Measurements from ENCODE around the gene NINL. TPM values are rescaled to one million over a fixed set of nuclear protein-coding genes. Genes with fewer than 3 reads are reported as not detected.
"Not testable (repeated sequence)": the region's sequence is repeated elsewhere in the genome, so short reads cannot be mapped to it uniquely, and the experiment has no call there.

The NINL gene
- 1 to 10 TPM; 5.0 to 5.2 TPM for total RNA-seq
- long read RNA-seq, partial matches to known transcripts = 5 of 8 reads
- long read RNA-seq, other reads (novel, unspliced or antisense) = 3 of 8 reads

DNA sequence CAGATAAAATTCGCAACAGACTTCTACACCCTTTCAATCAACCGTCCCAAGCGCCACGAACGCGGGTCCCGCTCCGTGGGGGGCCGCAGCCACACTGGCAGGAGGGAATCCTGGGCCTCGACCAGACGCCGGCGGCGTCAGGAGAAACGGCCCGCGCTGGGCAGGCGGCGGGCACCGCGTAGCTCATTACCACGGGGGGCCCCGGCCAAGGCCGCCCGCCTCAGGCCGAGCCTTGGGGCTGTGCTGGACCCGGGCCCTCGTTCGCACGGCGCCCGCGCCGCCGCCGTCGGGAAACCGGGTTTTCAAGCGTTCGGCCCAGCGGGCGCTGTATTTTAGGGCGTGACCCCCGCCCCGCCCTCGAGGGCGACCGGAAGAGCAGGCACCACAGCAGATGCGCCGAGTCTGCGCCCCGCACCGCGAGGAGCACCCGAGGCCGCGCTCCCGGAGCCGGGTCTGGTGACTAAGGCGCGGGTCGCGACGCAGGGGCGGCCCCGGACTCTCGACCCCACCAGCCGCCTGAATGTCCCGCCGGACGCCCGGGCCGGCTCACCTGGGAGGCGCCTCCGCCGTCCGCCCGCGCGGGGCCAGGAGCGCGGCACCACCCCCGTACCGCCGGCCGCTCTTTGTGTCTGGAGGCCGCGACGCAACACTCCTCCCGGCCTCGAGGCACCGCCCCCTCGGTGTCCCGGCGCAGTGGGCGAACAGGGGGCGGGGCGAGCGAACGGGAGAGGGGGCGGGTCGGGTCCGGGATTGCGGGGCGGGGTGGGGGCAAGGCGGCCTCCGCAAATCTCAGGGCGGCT is at the start of gene NINL:
NINL (minus strand) TSS at position 627 of the 800 bp plus-strand sequence. CDS start 58,944 bp downstream, outside the sequence.
- DNase-seq = peak; percentile 55 to 65
- intact Hi-C loops (cut with DNase I, micrococcal nuclease) = no loop called here

DNA sequence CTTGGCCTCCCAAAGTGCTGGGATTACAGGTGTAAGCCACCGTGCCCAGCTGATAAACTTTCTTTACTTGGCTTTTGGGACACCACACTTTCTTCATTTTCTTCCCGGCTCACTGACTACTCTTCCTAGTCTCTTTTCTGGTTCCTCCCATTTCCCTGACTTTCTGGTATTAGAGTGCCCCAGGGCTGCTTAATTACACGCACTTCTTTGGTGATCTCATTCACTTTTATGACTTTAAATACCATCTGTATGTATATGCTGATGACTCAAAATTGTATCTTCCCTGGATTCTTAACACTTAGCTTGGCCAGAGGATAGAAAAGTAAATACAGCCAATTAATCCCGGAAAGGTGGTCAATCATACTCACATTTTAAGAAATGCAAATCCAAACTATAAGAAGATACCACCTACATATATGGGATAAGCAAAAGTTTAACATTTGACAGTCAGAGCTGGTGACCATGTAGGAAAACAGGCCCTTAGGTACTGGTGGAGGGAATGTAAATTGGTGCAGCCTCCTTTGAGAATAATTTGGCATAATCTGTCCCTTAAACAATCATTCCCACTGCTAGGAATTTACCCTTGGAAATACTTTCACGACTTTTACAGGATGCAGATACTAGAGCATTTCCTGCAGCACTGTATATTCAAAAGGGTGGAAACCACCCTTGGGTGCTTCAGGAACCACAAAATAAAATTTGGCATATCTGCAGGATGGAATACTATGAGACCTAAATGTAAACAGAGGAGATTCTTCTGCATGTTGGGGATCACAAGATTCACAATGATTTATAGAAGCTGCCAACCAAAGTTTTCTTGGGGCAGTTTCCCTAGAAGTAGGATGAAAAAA is 47.8 kb upstream of the NINL start:
- intact Hi-C loops (cut with DNase I, micrococcal nuclease) = no loop called here
- DNase-seq = no peak
- ATAC-seq = no peak

More for the DNA sequence above, at the start of gene NINL:
- ATAC-seq = peak; percentile 92

DNA sequence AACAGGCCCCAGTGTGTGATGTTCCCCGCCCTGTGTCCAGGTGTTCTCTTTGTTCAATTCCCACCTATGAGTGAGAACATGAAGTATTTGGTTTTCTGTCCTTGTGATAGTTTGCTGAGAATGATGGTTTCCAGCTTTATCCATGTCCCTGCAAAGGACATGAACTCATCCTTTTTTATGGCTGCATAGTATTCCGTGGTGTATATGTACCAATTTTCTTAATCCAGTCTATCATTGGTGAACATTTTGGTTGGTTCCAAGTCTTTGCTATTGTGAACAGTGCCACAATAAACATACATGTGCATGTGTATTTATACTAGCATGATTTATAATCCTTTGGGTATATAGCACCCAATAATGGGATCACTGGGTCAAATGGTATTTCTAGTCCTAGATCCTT is 45.3 kb upstream of the NINL start:
- intact Hi-C loops (cut with DNase I, micrococcal nuclease); DNase-seq; ATAC-seq: not testable (repeated sequence)

DNA sequence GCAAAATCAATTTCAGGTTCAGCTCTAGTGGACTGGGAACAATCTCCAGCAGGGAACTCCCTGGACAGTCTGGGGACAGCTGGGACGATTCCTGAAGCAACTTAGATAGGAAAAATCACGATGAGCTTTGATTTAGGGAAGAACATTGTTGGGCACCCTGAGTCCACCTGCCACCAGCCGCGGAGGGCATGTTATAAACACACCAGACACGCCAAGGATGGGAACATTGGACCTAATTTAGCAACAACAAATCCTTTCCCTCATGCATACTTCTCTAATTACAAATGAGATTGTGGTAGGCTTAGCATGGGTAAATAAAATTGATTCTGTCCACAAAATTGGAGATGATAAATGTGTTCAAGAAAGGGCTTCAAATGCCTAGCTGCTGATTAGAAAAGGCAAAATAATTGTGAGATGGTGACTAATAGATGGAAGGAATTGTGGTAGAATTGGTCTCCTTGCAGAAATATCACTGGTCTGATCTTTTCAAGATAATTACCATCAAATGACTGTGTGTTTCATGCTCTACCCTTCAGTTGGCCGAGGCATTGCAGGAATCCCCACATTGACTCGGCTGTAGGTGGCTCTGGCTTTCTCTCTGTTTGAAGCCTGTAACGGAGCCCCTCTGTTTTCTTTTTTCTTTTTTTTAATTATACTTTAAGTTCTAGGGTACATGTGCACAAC is 44.6 kb upstream of the NINL start:
- ATAC-seq (no peak), DNase-seq (no peak)
- intact Hi-C loops (cut with DNase I, micrococcal nuclease) = loop anchor here in 1 of 2 donors (10.0 kb wide), 1 partner anchor 65 kb away; the partner anchor contains the start of gene ZNF337

DNA sequence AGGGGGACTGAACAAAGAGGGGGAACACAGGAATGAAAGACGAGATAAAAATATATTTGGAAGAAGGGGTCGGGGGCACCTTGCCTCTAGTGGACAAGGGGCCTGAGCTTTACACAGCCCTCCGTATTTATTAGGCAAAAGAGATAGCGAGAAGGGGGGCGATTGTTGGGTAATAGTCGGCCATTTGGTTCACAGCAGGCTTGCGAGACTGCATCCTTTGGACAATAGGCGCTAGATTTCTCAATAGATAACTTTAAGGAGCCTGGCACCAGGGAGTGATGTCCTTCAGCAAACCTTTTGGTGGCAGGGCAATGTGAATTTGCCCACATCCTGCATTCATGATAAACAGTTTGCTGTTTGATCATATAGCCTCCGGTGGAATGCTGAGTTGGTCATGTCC is 41.4 kb upstream of the NINL start:
- intact Hi-C loops (cut with DNase I, micrococcal nuclease) = loop anchor here in 1 of 2 donors (10.0 kb wide), 1 partner anchor 68 kb away; the partner anchor contains the start of gene ZNF337

DNA sequence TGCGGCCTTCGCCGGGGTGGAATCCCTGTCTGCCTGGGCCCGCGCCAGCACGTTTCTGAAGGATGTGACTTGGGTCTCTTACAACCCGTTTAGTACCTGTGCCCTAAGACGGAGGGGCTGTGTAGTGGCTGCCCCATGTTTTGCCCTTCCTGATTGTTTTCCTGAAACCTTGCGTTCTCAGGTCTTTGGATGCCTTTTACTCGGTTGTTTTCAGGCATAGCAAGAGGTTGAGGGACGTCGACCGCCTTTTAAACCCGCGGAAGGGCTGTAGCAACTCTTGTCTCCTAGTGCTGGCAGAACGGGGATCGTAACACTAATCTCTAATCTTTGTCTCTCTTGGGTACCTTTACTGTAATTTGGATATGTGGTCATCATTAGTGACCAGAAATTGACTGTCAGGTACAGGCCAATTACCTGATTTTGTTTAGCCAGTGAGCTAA is 39.2 kb upstream of the NINL start:
- DNase-seq (no peak), ATAC-seq (no peak)
- intact Hi-C loops (cut with DNase I, micrococcal nuclease) = loop anchor here in 1 of 2 donors (10.0 kb wide), 1 partner anchor 70 kb away; the partner anchor contains the start of gene ZNF337

More for the DNA sequence above, 41.4 kb upstream of the NINL start:
- DNase-seq (no peak), ATAC-seq (no peak)

DNA sequence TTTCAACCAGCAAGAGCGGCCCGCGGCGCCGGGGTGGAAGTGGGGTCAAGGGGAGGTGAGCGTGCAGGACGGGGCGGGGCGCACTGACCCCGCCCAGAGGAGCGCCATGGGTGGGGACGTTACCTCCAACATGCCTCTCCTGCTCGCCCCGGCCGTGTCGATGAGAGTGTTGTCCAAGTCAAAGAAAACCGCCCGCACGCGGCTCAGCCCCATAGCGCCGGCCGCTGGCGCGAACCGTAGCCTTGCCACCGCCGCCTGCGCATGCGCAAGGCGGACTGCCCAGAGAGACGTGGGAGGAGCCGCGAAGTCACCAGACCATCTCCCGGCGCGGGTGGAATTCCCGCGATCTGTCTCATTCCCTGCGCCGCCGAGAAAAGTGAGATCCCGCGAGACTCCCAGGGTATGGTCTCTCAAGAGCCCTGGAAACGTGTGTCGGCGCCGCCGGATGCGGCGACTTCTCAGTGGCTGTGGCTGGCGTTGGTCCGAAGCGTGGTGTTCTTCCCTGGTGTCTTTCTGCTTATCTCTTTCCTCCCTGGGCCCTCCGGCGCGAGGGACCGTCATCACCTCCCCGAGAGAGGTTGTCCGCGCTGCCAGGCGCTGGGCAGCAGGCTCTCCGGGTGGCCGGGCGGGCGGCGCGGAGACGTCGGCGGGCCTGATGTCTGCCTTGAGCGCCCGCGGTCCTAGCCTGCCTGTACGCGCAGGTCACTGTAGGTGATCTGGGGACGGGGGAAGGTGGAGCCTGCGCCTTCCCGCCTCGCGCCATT is 38.6 kb upstream of the NINL start, which contains the start of gene NANP:
NANP (minus strand) TSS at position 279 of the 764 bp plus-strand sequence; CDS start at position 213, 66 bp downstream.
- peak; percentile 89 for ATAC-seq
- intact Hi-C loops (cut with DNase I, micrococcal nuclease) = loop anchor here in 1 of 2 donors (10.0 kb wide), 1 partner anchor 71 kb away; the partner anchor contains the start of gene ZNF337
- peak; percentile 96 to 97 for DNase-seq

DNA sequence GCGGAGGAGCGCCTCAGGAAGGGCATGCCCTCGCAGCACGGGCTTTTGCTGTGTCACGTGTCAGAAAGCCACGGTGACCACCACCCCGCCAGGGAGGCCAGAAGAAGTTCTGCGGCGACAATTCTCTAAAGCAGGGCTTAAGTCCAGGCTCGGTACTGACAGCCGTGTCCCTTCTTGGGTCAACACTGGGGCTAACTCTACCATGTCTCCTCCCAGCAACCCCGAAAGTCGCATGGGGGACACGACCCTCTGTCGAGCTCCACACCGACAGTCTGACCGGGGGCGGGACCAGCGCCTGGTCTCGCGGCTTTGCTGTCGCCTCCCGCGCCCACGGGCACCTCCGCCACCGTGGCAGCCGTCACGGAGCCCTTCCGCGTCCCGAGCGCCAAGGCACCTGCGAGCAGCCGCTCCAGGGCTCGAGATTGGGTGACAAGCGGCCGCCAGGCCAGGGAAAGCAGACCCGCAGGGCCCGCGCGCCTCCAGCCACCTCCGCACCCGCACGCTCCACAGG is 37.9 kb upstream of the NINL start:
- ATAC-seq (peak; percentile 43), DNase-seq (peak; percentile 50 to 63)
- intact Hi-C loops (cut with DNase I, micrococcal nuclease) = loop anchor here in 1 of 2 donors (10.0 kb wide), 1 partner anchor 72 kb away; the partner anchor contains the start of gene ZNF337

DNA sequence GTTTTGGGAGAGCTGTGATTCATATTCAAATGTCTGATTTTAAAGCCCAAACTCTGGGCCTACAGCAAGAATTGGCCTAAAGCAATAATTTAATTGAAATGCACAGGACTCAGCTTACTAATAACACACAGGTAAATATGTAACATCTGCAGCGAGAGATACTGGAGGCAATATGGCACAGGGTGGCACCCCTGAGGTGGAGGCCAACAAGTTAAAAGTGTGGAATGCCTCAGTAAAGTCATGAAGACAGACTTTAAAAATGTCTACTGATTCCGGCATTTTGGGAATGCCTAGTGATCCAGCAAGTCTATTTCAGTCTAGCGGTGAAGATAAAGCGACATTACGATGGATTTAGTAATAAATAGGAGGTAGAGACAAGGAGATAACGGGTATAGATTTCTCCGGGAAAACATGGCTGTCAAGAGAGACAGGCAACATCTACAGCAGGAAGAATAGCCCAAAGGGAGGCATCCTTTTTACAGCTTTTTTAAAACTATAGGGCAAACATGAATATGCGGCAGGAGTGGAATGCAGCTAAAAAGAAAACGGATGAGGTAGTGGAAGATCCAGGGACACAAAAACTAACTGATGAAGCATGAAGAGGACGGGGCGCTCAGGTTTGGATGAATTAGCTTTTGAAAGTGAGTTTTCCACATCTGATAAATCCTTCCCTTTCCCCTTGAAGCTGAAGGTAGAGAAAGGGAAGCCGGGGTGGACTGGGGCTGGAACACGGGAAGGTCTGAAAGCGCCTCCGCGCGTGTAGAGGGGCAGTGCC is 37.3 kb upstream of the NINL start:
- intact Hi-C loops (cut with DNase I, micrococcal nuclease) = loop anchor here in 1 of 2 donors (10.0 kb wide), 1 partner anchor 72 kb away; the partner anchor contains the start of gene ZNF337
- DNase-seq (no peak), ATAC-seq (no peak)

DNA sequence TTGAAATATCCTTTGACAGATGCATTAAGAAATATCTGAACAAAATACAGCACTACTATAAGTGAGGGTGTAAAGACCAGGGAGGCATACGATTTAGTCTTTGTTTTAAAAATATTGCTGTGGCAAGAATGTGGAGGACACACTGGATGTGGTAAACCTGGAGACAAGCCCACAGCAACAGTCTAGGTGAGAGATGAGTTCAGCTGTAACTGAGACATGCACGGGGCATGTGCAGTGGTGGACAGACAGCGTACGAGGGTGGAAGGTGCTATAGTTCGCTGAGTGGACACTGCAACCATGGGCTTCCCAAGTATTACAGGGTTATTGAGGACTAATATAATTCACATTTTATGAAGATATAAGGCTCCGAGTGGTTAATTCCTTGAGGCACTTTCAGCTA is 36.7 kb upstream of the NINL start:
- ATAC-seq (no peak), DNase-seq (no peak)
- intact Hi-C loops (cut with DNase I, micrococcal nuclease) = loop anchor here in 1 of 2 donors (10.0 kb wide), 1 partner anchor 73 kb away; the partner anchor contains the start of gene ZNF337

DNA sequence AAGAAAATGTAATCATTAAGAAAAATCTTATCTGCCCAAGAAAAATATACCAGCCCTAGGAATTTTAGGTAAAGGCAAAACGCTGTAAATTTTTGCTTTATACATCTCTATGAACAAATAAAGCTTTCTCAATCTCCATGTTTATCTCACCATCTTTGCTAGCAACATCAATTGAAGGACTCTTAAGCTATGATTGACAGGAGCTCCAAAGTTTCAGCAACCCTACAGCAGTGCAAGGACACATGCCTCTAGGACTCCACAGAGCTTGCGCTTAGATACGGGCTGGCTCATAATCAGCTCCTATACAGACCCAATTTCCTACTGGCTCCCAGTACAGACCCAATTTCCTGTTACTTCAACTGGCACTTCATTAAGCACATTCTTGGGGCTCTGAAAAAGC is 34.2 kb upstream of the NINL start:
- ATAC-seq (no peak), DNase-seq (no peak)
- intact Hi-C loops (cut with DNase I, micrococcal nuclease) = no loop called here

DNA sequence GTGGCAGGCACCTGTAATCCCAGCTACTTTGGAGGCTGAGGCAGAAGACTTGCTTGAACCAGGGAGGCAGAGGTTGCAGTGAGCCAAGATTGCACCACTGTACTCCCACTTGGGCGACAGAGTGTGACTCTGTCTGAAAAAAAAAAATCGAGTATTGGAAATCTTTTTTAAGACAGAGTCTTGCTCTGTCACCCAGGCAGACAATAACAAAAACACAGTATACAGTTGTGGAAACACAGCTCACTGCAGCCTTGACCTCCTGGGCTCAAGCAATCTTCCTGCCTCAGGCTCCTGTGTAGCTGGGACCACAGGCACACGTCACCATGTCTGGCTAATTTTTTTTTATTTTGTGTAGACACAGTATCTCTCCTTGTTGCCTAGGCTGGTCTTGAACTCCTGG is 23.4 kb upstream of the NINL start:
- ATAC-seq (no peak), DNase-seq (no peak)
- intact Hi-C loops (cut with DNase I, micrococcal nuclease) = no loop called here

DNA sequence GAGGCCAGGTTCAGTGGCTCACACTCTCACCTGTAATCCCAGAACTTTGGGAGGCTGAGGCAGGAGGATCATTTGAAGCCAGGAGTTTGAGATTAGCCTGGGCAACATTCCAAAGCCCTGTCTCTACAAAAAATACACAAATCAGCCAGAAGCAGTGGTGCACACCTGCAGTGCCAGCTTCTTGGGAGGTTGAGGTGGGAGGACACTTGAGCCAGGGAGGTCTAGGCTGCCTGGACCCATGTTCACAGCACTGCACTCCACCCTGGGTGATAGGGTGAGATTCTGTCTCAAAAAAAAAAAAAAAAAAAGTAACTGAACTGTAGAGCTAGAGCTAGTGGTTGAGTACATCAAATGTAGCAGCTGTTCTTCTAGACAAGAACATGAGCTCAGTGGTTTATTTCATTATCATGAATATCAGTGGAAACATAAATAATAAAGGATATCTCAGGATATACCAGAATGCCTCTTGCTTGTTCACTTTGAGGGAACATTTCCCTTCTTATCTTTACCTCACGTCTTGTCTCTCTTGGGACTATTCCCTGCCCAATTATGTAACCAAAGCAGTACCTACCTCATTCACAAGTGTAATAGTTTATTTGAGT is 20.9 kb upstream of the NINL start:
- ATAC-seq (no peak), DNase-seq (no peak)
- intact Hi-C loops (cut with DNase I, micrococcal nuclease) = no loop called here

DNA sequence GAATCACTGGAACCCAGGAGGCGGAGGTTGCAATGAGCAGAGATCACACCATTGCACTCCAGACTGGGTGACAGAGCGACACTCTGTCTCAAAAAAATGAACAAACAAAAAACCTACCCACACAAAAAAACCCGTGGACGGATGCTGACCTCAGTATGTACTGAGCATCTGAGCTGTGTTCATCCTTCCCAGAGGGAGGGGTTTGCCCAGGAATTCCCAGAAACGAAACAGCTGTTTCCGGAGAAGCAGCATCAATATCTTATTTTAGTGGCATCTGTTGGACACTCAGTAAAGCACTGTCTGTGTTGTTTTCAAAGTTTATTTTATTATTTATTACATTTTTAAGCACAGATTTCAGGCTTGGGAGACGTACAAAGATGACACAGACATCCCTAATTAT is 19.8 kb upstream of the NINL start:
- ATAC-seq = no peak
- DNase-seq = no peak
- intact Hi-C loops (cut with DNase I, micrococcal nuclease) = no loop called here

DNA sequence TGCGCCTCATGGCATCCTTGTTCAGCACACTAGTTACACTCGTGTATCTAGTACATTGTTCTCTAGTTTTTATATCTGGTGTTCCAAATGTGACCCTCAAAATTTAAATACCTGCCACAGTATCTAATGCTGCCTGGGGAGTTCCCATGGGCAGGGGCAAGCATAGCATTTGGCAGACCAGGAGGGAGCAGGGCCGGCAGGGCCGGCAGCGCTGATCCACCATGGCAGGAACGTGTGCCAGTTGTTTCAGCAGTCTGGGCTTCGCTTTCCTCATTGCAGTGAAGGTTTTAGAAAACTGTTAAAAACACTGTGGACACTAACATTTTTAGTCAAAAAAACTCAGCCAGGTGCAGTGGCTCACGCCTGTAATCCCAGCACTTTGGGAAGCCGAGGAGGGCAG is 19.3 kb upstream of the NINL start:
- ATAC-seq = no peak
- no peak for DNase-seq
- intact Hi-C loops (cut with DNase I, micrococcal nuclease) = no loop called here

DNA sequence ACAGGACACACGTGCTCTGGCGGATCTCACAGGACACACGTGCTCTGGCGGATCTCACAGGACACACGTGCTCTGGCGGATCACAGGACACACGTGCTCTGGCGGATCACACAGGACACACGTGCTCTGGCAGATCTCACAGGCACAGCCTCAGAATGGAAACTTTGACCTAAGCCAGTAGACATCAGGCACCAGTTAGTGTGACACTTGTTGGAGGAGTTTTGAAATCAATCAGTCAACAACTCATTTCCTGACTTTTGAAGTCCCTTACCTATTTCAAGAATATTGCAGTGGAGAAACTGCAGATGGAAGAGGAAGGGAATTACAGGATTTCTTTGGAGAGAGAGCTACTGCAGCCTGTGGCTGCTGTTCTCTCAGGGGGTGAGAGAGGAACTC is 17.6 kb upstream of the NINL start:
- intact Hi-C loops (cut with DNase I, micrococcal nuclease); ATAC-seq; DNase-seq: not testable (repeated sequence)

Measured in left colon (tissue), 2 donors.